NCI-H128 (cell line): ENCODE data around the gene FNDC3B.

Source experiments
- DNase-seq: peaks from one replicate; lab custom pipeline; 2025; ENCODE audit not compliant: unreplicated experiment; lab: John Stamatoyannopoulos, UW

Gene FNDC3B

GRCh38 chr3:172302203-172302602 is 262.8 kb downstream of the FNDC3B start:
- no peak for DNase-seq

GRCh38 chr3:172303181-172303580 is 263.8 kb downstream of the FNDC3B start:
- DNase-seq, result no peak

GRCh38 chr3:172303941-172304558 is 264.7 kb downstream of the FNDC3B start:
- DNase-seq, result no peak

GRCh38 chr3:172305552-172305951 is 266.2 kb downstream of the FNDC3B start:
- no peak for DNase-seq

GRCh38 chr3:172305974-172306373 is 266.6 kb downstream of the FNDC3B start:
- no peak for DNase-seq

- no peak for DNase-seq
Observed at GRCh38 chr3:172307141-172307560, 267.8 kb downstream of the FNDC3B start.

GRCh38 chr3:172309059-172309458 is 269.7 kb downstream of the FNDC3B start:
- no peak for DNase-seq

GRCh38 chr3:172309741-172310427 is 270.5 kb downstream of the FNDC3B start:
- DNase-seq, result no peak

GRCh38 chr3:172310428-172310760 is 271.0 kb downstream of the FNDC3B start:
- no peak for DNase-seq

- DNase-seq, result no peak
Observed at GRCh38 chr3:172311217-172311616, 271.8 kb downstream of the FNDC3B start.

- no peak for DNase-seq
Observed at GRCh38 chr3:172312001-172312400, 272.6 kb downstream of the FNDC3B start.

GRCh38 chr3:172312711-172313110 is 273.3 kb downstream of the FNDC3B start:
- no peak for DNase-seq

- no peak for DNase-seq
Observed at GRCh38 chr3:172313671-172314070, 274.3 kb downstream of the FNDC3B start.

- DNase-seq, result no peak
Observed at GRCh38 chr3:172314591-172315160, 275.3 kb downstream of the FNDC3B start.

GRCh38 chr3:172315401-172316091 is 276.2 kb downstream of the FNDC3B start:
- DNase-seq, result no peak

GRCh38 chr3:172316758-172317157 is 277.4 kb downstream of the FNDC3B start:
- DNase-seq, result no peak

GRCh38 chr3:172317481-172317880 is 278.1 kb downstream of the FNDC3B start:
- no peak for DNase-seq

GRCh38 chr3:172317984-172318383 is 278.6 kb downstream of the FNDC3B start:
- no peak for DNase-seq

- DNase-seq, result no peak
Observed at GRCh38 chr3:172319595-172319994, 280.2 kb downstream of the FNDC3B start.

- DNase-seq, result no peak
Observed at GRCh38 chr3:172320468-172320867, 281.1 kb downstream of the FNDC3B start.

- no peak for DNase-seq
Observed at GRCh38 chr3:172321035-172321434, 281.7 kb downstream of the FNDC3B start.
